Body of pancreas (tissue), 4 donors: Measurements from ENCODE around the gene MIB2. TPM values are rescaled to one million over a fixed set of nuclear protein-coding genes. Genes with fewer than 3 reads are reported as not detected.

Source experiments
- ATAC-seq: fragments of 150-250 bp; one replicate; pipeline ENCODE4 v1.9.1; 2016
- DNase-seq, 4 donors: peaks; one replicate each; pipeline ENCODE4 v3.0.0-alpha.2; 2019
- H3K27ac ChIP-seq, 4 donors: fragments of 200-600 bp; sonication (generic); 1 replicate in 3 of 4; 2 replicates in 1 of 4; pipeline versions ENCODE4 v1.5.1 to v1.6.1; 2016 to 2019; ENCODE audit warnings: mild to moderate bottlenecking in 1 of 4, mixed read lengths in 1 of 4, moderate library complexity in 1 of 4
- H3K27me3 ChIP-seq, 2 donors: fragments of 200-600 bp; sonication (generic); one replicate each; pipeline ENCODE4 v1.6.0; 2016; ENCODE audit warnings: mild to moderate bottlenecking in 1 of 2
- H3K36me3 ChIP-seq, 2 donors: fragments of 200-600 bp; sonication (generic); replicated peaks in 1 of 2; 2 replicates each; pipeline ENCODE4 v1.5.1; 2016; ENCODE audit warnings: low read depth in 2 of 2; ENCODE audit not compliant: insufficient read depth in 1 of 2
- H3K4me1 ChIP-seq: fragments of 200-600 bp; sonication (generic); one replicate; pipeline ENCODE4 v1.6.0; 2016
- H3K4me3 ChIP-seq, 2 donors: fragments of 200-600 bp; sonication (generic); 1 replicate in 1 of 2; 2 replicates in 1 of 2; pipeline ENCODE4 v1.5.1; 2016 to 2019
- H3K9me3 ChIP-seq, 3 donors: fragments of 200-600 bp; sonication (generic); 1 replicate in 2 of 3; 2 replicates in 1 of 3; pipeline ENCODE4 v1.5.1; 2016
- CTCF ChIP-seq, 7 experiments: fragments of 450-650 bp in 4 of 7; fragments of 200-600 bp in 3 of 7; sonication (generic) in 3 of 7; IDR thresholded peaks; one replicate each; pipeline ENCODE4 v1.5.1; 2016 to 2019; ENCODE audit warnings: antibody characterized with exemption in 7 of 7
- POLR2A ChIP-seq, 3 donors: fragments of 450-650 bp; IDR thresholded peaks; one replicate each; pipeline ENCODE4 v1.6.1; 2016; ENCODE audit warnings: antibody characterized with exemption in 3 of 3, mild to moderate bottlenecking in 2 of 3
- WGBS, 2 donors: methylation state at CpG; one replicate each; pipeline ENCODE4 v1.1.5; 2017; 5-methylcytosine and 5-hydroxymethylcytosine counted together
- intact Hi-C: fragments of 100-400 bp; cut with DNase I; formaldehyde crosslinking; loops from one replicate; pipeline ENCODE4 v1.15.1; 2023
- total RNA-seq, 2 donors: library from RNA; depleted of rRNA; stranded (reverse); fragments of >200 nt; gene quantifications; one replicate each; pipeline ENCODE4 v1.1.0, GENCODE V29; 2016

MIB2 gene
- total RNA-seq, 2 donors from 2014 or later, result 57.6 to 101 TPM

GRCh38 chr1:1600861-1601563, 14.3 kb upstream of the MIB2 start:
- Histone ChIP-seq H3K4me1 (peaks cover 26% of the 10 kb centered on the region), H3K27me3 (no peaks in the 10 kb centered on the region), H3K36me3 (no peaks in the 10 kb centered on the region), H3K9me3 (no peaks in the 10 kb centered on the region), H3K4me3 (no peak overlapping the region), H3K27ac (no peak overlapping the region)
- no peak for ATAC-seq
- no peak for TF ChIP-seq POLR2A (IDR thresholded peaks at IDR 0.05)
- TF ChIP-seq CTCF (IDR thresholded peaks at IDR 0.05), result no peak
- peak in 1 of 4 donors; percentile 11 for DNase-seq
- intact Hi-C loops, result no loop called here
- 66% methylated on average over 19 of the region's 22 CpGs; no CpG with 5 or more reads in 1 of the 2 donors for WGBS, 2 donors

- H3K4me3 ChIP-seq, result no peak overlapping the region
- peaks cover 26% of the 10 kb centered on the region for H3K4me1 ChIP-seq
- no peak overlapping the region for H3K27ac ChIP-seq
- no peaks in the 10 kb centered on the region for H3K27me3 ChIP-seq
- no peak for ATAC-seq
- TF ChIP-seq CTCF (IDR thresholded peaks at IDR 0.05) (no peak), POLR2A (IDR thresholded peaks at IDR 0.05) (no peak)
- WGBS, 2 donors, result 78 to 85% methylated on average over 9 to 12 of the region's 15 CpGs
- no peaks in the 10 kb centered on the region for H3K36me3 ChIP-seq
- intact Hi-C loops, result no loop called here
- DNase-seq, result peak in 1 of 4 donors; percentile 7
- H3K9me3 ChIP-seq, result no peaks in the 10 kb centered on the region
These were observed 13.6 kb upstream of the MIB2 start for GRCh38 chr1:1601564-1602303.

- TF ChIP-seq CTCF (IDR thresholded peaks at IDR 0.05), result no peak
- no peak for TF ChIP-seq POLR2A (IDR thresholded peaks at IDR 0.05)
- ATAC-seq, result no peak
- Histone ChIP-seq H3K27ac (no peak overlapping the region), H3K27me3 (no peaks in the 10 kb centered on the region), H3K9me3 (no peaks in the 10 kb centered on the region), H3K36me3 (no peaks in the 10 kb centered on the region), H3K4me1 (peaks cover 21% of the 10 kb centered on the region), H3K4me3 (no peak overlapping the region)
- intact Hi-C loops, result no loop called here
- DNase-seq, result peak in 1 of 4 donors; percentile 7
- WGBS, 2 donors, result 51 to 53% methylated on average over 16 to 17 of the region's 18 CpGs
These were observed 12.9 kb upstream of the MIB2 start for GRCh38 chr1:1602304-1602967.

GRCh38 chr1:1602968-1603506, 12.3 kb upstream of the MIB2 start:
- Histone ChIP-seq H3K27me3 (no peaks in the 10 kb centered on the region), H3K4me1 (peaks cover 15% of the 10 kb centered on the region), H3K9me3 (no peaks in the 10 kb centered on the region), H3K36me3 (no peaks in the 10 kb centered on the region), H3K27ac (no peak overlapping the region), H3K4me3 (no peak overlapping the region)
- DNase-seq, result peak in 1 of 4 donors; percentile 13
- intact Hi-C loops, result no loop called here
- TF ChIP-seq POLR2A (IDR thresholded peaks at IDR 0.05), result no peak
- TF ChIP-seq CTCF (IDR thresholded peaks at IDR 0.05), result no peak
- no peak for ATAC-seq
- 53 to 63% methylated on average over 6 to 13 of the region's 13 CpGs for WGBS, 2 donors
